GM06990 (cell line): Measurements from ENCODE around the gene CUEDC1.

Experiments
- DNase-seq: peaks from one replicate; pipeline ENCODE4 v3.0.0-alpha.2; 2011; ENCODE audit not compliant: insufficient read length; ENCODE audit errors: extremely low read depth
- H3K27me3 ChIP-seq: replicated peaks from 2 replicates; pipeline ENCODE4 v1.6.0; 2011; ENCODE audit warnings: low read length; ENCODE audit not compliant: control insufficient read depth, insufficient read depth
- H3K36me3 ChIP-seq: 2 replicates; pipeline ENCODE4 v1.5.1; 2011; ENCODE audit warnings: low read length; ENCODE audit not compliant: control insufficient read depth, insufficient read depth
- H3K4me3 ChIP-seq: replicated peaks from 2 replicates; pipeline ENCODE4 v1.5.1; 2011; ENCODE audit warnings: low read depth, mild to moderate bottlenecking, control low read depth, low read length
- CTCF ChIP-seq: IDR thresholded peaks from 2 replicates; pipeline ENCODE4 v1.5.1; 2011; ENCODE audit warnings: low read length, control low read depth, mild to moderate bottlenecking, inconsistent platforms; ENCODE audit not compliant: insufficient read depth, poor library complexity, severe bottlenecking

CUEDC1 gene

GRCh38 chr17:57868910-57869616 is 86.1 kb downstream of the CUEDC1 start:
- H3K4me3 ChIP-seq, result no peak overlapping the region
- TF ChIP-seq CTCF, result no peak
- H3K36me3 ChIP-seq, result no peaks in the 10 kb centered on the region; the same call in 1 of the 2 replicates
- no peak for DNase-seq
- no peaks in the 10 kb centered on the region for H3K27me3 ChIP-seq

GRCh38 chr17:57868007-57868909 is 87.0 kb downstream of the CUEDC1 start:
- DNase-seq, result peak; percentile 75
- H3K36me3 ChIP-seq, result no peaks in the 10 kb centered on the region; the same call in 1 of the 2 replicates

GRCh38 chr17:57867126-57867525 is 88.1 kb downstream of the CUEDC1 start:
- H3K36me3 ChIP-seq, result no peaks in the 10 kb centered on the region; the same call in 1 of the 2 replicates
- no peak for TF ChIP-seq CTCF
- H3K4me3 ChIP-seq, result no peak overlapping the region
- DNase-seq, result no peak
- H3K27me3 ChIP-seq, result no peaks in the 10 kb centered on the region

More at GRCh38 chr17:57868007-57868909, 87.0 kb downstream of the CUEDC1 start:
- Histone ChIP-seq H3K27me3 (no peaks in the 10 kb centered on the region), H3K4me3 (no peak overlapping the region)
- TF ChIP-seq CTCF, result peak; percentile 26

GRCh38 chr17:57866723-57867122 is 88.5 kb downstream of the CUEDC1 start:
- DNase-seq, result no peak
- no peak for TF ChIP-seq CTCF
- H3K4me3 ChIP-seq, result no peak overlapping the region
- no peaks in the 10 kb centered on the region for H3K27me3 ChIP-seq
- H3K36me3 ChIP-seq, result no peaks in the 10 kb centered on the region; the same call in 1 of the 2 replicates

GRCh38 chr17:57866319-57866718 is 88.9 kb downstream of the CUEDC1 start:
- no peaks in the 10 kb centered on the region for H3K27me3 ChIP-seq
- no peak for DNase-seq
- TF ChIP-seq CTCF, result no peak
- H3K4me3 ChIP-seq, result no peak overlapping the region
- H3K36me3 ChIP-seq, result no peaks in the 10 kb centered on the region; the same call in 1 of the 2 replicates
